Measurements from ENCODE around the gene ZNF420.
"Not testable (repeated sequence)": the region's sequence is repeated elsewhere in the genome, so short reads cannot be mapped to it uniquely, and the experiment has no call there.

Gene ZNF420

DNA sequence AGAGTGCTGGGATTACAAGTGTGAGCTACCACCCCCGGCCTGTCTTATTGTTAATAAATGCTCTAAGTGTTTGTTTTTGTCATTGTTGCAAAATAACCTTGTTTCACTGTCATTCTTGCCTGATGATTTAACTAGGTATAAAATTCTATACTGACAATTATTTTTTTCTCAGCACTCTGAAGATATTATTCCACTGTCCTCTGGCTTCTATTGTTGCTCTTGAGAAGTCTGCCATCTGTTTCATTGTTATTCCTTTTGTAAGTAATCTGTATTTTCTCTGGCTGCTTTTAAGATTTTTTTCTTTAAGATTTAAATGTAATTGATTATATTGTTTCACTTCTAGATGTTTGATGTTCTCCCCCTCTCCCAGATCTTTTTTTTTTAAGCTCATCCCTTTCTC lies 17.6 kb downstream of the ZNF420 start:
- TF ChIP-seq, protein P1, sequence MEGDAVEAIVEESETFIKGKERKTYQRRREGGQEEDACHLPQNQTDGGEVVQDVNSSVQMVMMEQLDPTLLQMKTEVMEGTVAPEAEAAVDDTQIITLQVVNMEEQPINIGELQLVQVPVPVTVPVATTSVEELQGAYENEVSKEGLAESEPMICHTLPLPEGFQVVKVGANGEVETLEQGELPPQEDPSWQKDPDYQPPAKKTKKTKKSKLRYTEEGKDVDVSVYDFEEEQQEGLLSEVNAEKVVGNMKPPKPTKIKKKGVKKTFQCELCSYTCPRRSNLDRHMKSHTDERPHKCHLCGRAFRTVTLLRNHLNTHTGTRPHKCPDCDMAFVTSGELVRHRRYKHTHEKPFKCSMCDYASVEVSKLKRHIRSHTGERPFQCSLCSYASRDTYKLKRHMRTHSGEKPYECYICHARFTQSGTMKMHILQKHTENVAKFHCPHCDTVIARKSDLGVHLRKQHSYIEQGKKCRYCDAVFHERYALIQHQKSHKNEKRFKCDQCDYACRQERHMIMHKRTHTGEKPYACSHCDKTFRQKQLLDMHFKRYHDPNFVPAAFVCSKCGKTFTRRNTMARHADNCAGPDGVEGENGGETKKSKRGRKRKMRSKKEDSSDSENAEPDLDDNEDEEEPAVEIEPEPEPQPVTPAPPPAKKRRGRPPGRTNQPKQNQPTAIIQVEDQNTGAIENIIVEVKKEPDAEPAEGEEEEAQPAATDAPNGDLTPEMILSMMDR (IDR thresholded peaks at IDR 0.05; ENCODE audit: control insufficient read depth, insufficient read depth, low read depth, low read length, missing control alignments) = no peak
- DNase-seq (ENCODE audit: low read depth) = no peak

DNA sequence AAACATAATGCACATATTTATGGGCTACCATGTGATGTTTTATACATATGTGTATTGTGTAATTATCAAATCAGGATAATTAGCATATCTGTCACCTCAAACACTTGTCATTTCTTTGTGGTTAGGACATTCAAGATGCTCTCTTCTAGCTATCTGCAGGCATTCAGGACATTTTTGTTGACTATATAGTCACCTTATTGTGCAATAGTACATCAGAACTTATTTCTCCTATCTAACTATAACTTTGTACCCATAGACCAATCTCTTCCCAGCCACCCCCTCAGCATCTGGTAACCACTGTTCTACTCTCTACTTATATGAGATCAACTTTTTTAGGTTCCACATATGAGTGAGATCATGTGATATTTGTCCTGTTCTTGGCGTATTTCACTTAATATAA lies 20.3 kb downstream of the ZNF420 start:
- DNase-seq (ENCODE audit: low read depth) = no peak
- no peak overlapping the region for H3K4me3 ChIP-seq (ENCODE audit: control insufficient read depth, low read depth, low read length)
- TF ChIP-seq, protein P1 (IDR thresholded peaks at IDR 0.05; ENCODE audit: control insufficient read depth, insufficient read depth, low read depth, low read length, missing control alignments) = no peak

More for the DNA sequence above, 17.6 kb downstream of the ZNF420 start:
- no peak overlapping the region for H3K4me3 ChIP-seq (ENCODE audit: control insufficient read depth, low read depth, low read length)

DNA sequence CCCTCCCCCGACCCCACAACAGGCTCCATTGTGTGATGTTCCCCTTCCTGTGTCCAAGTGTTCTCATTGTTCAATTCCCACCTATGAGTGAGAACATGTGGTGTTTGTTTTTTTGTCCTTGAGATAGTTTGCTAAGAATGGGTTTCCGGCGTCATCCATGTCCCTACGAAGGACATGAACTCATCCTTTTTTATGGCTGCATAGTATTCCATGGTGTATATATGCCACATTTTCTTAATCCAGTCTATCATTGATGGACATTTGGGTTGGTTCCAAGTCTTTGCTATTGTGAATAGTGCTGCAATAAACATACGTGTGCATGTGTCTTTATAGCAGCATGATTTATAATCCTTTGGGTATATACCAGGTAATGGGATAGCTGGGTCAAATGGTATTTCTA lies 25.9 kb downstream of the ZNF420 start:
- not testable (repeated sequence) for H3K4me3 ChIP-seq (ENCODE audit: control insufficient read depth, low read depth, low read length); DNase-seq (ENCODE audit: low read depth)

DNA sequence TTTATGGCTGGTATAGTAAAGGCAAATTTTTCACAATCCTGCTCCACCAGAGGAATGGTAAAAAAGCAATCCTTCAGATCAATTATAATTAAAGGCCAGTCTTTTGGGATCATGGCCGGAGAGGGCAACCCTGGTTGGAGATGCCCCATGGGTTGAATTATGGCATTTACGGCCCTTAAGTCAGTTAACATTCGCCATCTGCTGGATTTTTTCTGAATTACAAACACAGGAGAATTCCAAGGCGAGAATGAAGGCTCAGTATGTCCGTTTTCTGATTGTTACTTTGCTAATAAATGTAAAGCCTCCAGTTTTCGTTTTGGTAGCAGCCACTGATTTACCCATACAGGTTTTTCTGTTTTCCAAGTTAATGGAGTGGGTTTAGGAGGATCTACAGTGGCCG lies 33.5 kb downstream of the ZNF420 start:
- H3K4me3 ChIP-seq (ENCODE audit: control insufficient read depth, low read depth, low read length); DNase-seq (ENCODE audit: low read depth): not testable (repeated sequence)
- TF ChIP-seq, protein P1 (IDR thresholded peaks at IDR 0.05; ENCODE audit: control insufficient read depth, insufficient read depth, low read depth, low read length, missing control alignments) = peak; percentile 12

DNA sequence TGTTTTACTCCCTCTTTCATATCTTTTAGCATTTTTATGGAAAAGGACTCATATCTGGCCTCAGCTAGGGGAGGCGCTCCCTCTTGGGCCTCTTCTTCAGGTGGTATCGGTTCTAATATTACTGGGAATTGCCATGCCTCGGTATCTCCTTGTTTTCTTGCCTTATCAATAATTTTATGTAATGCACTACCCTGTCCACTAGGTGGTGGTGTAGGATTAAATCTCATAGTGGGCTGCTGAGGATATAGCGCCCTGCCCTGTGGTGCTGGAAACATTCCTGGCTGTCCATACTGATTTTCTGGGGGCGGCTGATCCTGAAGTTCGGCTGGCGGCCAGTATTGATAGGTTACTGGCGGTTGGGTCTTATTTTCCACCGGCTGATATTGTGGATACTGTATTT lies 35.8 kb downstream of the ZNF420 start:
- H3K4me3 ChIP-seq (ENCODE audit: control insufficient read depth, low read depth, low read length) = no peak overlapping the region
- no peak for DNase-seq (ENCODE audit: low read depth)
- TF ChIP-seq, protein P1 (IDR thresholded peaks at IDR 0.05; ENCODE audit: control insufficient read depth, insufficient read depth, low read depth, low read length, missing control alignments) = no peak

DNA sequence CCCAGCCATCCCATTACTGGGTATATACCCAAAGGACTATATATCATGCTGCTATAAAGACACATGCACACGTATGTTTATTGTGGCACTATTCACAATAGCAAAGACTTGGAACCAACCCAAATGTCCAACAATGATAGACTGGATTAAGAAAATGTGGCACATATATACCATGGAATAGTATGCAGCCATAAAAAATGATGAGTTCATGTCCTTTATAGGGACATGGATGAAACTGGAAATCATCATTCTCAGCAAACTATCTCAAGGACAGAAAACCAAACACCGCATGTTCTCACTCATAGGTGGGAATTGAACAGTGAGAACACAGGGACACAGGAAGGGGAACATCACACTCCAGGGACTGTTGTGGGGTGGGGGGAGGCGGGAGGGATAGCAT lies 43.9 kb downstream of the ZNF420 start:
- DNase-seq (ENCODE audit: low read depth); H3K4me3 ChIP-seq (ENCODE audit: control insufficient read depth, low read depth, low read length): not testable (repeated sequence)

DNA sequence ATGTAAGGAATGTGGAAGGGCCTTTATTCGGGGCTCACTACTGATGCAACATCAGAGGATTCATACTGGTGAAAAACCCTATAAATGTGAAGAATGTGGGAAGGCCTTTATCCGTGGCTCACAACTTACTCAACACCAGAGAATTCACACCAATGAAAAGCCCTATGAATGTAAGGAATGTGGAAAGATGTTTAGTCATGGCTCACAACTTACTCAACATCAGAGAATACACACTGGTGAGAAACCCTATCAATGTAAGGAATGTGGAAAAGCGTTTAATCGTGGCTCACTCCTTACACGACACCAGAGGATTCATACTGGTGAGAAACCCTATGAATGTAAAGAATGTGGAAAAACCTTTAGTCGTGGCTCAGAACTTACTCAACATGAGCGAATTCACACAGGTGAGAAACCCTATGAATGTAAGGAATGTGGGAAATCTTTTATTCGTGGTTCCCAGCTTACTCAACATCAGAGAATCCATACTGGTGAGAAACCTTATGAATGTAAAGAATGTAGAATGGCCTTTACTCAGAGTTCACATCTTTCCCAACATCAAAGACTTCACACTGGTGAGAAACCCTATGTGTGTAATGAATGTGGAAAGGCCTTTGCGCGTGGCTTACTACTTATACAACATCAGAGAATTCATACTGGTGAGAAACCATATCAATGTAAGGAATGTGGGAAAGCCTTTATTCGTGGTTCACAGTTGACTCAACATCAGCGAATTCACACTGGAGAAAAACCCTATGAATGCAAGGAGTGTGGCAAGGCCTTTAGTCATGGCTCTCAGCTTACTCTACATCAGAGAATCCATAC lies 50.0 kb downstream of the ZNF420 start:
- TF ChIP-seq, protein P1 (IDR thresholded peaks at IDR 0.05; ENCODE audit: control insufficient read depth, insufficient read depth, low read depth, low read length, missing control alignments) = no peak
- DNase-seq (ENCODE audit: low read depth) = no peak
- no peak overlapping the region for H3K4me3 ChIP-seq (ENCODE audit: control insufficient read depth, low read depth, low read length)

DNA sequence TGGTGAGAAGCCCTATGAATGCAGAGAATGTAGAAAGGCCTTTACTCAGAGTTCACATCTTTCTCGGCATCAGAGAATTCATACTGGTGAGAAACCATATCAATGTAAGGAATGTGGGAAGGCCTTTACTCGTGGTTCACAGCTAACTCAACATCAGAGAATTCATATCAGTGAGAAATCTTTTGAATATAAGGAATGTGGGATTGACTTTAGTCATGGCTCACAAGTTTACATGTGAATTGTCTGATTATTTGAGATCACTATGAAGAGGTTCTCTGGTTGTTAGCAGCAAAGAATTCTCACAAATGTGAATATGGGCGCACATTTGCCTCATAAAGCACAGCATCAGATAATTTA lies 50.6 kb downstream of the ZNF420 start:
- TF ChIP-seq, protein P1 (IDR thresholded peaks at IDR 0.05; ENCODE audit: control insufficient read depth, insufficient read depth, low read depth, low read length, missing control alignments) = no peak
- H3K4me3 ChIP-seq (ENCODE audit: control insufficient read depth, low read depth, low read length) = no peak overlapping the region
- DNase-seq (ENCODE audit: low read depth) = no peak
